Globus pallidus (tissue), 1 donor: ENCODE measurements around the gene MRPL34.

Source experiments
- DNase-seq: peaks from one replicate; pipeline ENCODE4 v3.0.0-alpha.2; 2015; ENCODE audit warnings: low spot score

MRPL34 gene

DNA sequence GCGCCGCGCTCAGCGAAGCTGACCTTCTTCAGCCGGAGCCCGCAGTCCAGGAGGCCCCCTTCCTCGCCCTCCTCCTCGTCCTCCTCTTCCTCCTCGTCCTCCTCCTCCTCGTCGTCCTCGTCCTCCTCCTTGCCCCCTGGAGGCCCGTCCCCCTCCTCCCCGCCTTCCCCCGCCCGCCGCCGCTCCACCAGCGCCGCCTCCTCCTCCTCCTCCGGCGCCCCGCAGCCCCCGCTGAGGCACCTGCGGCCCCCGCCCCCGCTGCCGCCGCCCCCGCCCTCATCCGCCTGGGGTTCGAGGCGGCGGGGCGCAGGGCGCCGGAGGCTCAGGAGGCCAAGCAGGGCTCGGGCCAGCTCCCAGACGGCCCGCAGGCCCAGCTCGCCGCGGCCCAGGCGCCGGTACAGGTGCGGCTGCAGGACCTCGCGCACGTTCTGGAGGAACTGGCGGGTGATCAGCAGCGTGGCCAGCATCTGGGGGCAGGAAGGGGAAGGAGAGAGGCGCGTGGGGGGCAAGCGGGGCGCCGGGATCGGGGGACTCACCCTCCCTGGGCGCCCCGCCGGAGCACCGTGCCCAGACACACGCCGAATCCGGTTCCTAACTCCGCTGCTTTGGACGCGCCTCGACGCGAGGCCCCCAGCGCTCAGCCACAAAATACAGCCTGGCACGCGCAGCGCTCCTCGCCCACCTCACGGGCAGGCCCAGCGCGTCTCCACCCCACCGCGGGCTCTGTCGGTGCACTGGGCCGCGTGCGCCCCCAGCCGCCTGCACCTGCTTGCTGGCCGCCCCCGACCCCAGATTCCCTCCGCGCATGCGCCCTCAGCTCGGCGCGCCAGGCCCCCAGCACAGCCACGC is 23.1 kb downstream of the MRPL34 start:
- no peak for DNase-seq

DNA sequence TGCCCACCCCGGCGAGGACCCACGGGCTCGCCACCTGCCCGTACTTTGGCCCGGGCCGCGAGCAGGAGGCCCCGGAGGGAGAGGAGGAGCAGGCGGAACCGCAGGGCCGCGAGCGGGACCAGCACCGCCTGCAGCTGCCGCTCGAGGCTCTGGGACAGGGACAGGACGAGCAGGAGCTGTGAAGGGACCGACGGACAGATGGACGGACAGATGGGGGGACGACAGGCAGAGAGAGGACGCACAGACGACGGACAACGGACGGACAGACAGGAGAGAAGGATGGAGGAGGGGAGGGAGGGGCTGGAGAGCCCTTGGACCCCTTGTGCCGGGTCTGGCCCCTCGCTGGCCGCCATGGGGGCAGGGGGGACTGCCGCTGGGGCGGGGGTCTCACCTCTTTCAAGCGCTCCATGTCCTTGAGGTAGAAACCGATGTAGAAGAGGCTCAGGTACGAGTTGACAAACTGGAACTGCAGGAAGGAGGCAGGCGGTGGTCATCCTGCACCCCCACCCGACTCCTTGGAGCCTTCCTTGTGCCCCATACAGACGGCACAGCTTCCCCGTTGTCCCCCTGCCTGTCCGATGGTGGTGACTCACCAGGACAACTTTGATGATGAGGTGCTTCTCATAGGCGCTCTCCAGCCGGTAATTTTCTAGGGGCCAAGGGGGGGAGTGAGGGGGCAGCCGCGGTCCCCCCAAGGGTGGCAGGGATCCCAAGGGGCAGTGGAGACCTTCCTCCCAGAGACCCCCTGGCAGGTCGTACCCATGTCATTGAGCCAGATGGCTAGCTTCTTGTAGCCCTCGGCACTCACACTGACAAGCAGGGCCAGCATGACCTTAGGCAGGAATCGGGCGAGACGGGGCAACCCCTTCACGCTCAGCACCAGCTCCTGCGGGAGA is 23.9 kb downstream of the MRPL34 start:
- DNase-seq: no peak

DNA sequence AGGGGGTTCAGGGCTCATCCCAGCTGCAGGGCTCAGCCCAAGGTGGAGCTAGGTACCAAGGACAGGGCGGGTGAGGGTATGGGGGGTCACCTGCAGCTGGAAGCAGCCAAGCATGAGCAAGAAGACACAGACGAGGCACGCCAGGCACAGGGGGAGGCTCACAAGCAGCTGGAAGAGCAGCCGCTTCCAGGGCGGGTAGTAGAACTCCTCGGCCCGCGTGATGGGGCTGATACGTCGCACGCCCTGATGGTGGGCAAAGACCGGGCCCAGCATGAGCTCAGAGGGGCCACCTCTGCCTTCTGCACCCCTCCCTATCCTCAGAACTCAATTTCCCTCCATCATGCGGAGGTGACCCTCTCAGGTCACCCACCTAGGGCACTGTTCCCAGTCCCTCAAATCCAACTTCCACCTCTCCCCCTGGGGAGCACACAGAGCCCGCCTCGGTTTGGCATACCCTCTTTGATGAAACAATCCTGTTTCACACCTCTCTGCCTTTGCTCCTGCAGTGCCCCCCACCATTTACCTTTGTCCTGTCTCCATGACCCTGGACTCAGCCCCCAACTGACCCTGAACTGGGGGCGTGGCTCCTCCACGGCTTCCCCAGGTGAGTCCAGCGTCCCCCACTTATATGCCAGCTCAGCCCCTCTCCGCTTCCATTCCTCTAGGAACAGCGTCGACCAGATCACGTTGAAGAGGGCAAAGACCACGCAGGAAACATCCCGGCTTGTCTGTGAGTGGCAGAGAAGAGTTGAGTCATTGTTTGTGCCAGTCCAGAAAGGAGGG is 24.8 kb downstream of the MRPL34 start:
- DNase-seq: no peak

DNA sequence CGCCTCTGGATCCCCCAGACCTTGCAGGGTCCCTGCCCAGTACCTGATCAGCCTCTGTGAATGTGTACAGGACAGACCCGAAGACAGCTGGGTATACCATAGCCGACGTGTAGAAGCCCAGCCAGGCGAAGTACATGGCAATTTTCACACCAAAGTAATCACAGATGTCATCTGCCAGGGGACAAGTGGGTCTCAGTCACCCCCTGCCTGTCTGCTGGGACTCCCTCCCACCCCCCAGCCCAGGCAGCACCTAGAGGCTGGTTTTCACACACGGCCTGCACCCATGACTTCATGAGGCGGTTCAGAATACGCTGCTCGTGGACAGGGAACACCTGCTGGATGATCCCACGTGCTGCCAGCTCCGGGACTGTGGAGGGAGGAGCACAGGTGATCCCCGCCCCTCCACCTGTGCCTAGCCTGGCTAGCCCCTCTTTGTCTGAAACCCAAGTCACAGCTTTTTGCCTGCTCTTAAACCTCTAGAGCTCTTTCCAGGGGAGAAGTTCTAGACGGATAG is 25.4 kb downstream of the MRPL34 start:
- no peak for DNase-seq

DNA sequence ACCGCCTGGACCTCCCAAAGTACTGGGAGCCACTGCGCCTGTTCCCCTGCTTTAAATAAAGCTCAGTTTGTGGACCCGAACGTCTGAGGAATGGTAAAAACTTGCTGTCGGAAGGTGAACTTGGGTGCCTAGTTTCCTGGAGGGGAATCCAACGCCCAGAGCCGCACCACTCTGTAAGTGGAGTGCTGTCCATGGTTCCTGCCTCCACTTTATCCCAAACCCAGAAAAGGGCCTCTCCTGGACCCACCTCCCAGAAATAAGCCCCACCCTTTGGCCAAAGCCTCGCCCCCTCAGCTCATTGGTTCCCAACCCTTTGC is 26.6 kb downstream of the MRPL34 start:
- DNase-seq: no peak

DNA sequence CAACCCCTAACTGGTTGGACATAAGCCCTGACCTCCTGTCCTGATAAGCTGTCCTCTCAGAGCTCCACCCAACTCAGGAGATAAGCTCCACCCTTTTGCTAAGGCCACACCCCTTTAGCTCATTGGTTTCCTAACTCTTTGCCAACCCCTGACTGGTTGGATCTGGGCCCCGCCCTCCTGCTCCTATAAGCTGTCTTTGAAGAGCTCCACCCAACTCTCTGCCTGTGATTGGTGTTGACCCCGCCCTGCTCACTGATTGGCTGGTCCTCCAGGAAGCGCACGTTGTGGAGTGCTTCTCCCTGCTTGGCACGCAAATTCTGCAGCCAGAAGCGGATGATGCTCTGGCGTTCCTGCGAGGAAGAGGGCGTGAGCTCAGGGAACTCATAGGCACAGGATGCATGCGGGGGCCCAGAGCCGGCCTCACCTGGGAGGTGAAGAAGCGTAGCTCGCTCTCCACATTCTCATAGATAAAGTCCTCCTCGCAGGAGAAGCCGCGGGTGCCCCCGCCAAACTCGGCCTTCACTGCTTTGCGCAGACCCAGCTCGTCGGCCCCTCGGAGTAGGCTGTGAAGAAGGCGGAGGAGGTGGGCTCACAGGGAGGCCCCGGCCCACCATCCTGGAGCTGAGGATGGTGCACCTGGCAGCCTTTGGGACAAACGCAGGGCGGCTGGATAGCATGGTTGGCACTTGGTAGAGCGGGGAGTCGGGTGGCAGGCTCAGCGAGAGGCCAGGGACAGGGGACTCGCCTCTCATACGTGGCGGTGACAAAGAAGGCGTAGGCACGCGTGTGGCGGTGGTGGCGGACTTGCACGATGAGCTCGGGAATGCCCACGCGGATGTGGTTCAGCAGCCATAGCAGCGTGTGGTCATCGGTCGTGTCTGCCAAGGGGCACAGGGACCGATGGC is 27.3 kb downstream of the MRPL34 start:
- no peak for DNase-seq

DNA sequence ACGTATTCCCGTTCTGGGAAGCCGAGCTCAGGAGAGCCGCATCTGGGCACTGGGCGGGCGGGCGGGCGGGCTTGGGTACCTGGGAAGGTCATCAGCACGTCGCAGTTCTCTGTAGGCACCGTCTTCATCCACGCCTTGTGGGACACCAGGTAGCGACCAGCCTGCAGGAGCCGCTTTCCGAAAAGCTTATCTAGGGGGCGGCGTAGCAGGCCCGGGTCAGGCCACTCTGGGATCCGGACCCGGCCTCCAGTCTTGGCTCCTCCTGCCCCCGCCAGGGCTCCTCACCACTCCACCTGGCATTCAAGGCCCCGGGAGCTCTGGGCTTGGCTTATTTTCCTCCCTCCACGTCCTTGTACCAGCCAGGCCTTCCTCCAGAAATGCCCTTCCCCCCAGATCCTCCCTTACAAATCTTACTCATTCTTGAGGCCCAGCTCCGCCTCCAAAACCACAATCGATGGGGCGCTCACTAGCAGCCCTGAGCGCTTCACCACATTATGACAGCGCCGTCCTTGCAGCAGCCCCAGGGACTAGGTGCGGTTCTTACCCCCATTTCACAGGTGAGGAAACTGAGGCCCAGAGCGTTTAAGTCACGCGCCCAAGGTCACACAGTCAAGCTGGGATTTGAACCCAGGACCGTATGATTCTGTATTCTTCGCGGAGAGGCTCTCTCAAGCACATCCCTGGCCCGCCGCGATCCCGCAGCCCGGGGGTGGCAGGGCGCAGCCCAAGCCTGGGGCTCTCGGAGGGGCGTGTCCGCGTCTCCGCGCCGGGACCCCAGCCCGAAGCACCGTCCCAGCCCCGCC is 28.1 kb downstream of the MRPL34 start:
- no peak for DNase-seq

DNA sequence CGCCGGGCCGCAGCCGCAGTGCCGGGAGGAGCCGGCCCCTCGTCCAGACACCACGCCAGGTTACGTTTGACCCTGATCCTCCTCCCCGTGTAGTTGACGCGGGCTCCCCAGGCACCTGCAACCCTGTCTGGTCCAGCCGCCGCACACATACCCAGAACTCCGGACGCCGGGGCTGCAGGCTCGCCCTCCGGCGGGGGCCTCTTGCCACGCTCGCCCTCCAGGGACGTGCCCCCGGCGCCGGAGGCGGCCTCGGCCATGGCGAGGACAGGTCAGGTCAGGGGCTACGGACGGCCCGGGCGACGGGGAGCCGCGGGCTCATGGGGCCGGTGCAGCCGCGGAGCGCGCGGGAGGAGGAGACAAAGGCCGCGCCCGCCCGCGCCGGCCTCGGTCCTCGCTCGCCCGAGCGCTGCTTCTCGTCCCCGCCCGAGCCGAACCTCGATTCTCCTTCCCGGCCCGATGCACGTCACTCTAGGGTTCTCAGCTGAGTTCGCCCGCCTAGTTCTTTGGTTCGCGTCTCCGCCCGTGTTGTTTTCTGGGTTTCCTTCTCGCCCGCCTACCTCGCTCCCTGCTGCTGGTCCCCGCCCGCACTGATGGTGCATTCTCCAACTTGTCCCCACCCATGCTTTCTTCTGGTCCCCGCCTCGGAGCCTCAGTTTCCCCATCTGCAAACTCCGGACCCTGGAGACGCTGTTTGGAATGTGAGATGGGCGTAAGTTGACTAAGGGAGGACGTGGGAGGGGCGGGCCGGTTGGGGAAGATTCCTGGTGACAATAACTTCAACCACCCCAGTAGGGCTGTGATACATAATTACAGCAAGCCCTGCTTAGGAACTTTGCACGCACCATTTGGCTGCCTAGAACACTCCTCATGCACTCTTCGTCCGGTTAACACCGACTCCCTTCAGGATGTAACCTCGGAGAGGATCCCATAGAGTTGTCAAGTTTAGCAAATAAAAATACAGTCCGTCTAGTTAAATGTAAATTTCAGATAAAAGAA is 29.0 kb downstream of the MRPL34 start, which contains the start of gene ANO8:
ANO8 (minus strand) TSS at position 442 of the 996 bp plus-strand sequence; CDS start at position 257, 185 bp downstream.
- peak; percentile 93 for DNase-seq

DNA sequence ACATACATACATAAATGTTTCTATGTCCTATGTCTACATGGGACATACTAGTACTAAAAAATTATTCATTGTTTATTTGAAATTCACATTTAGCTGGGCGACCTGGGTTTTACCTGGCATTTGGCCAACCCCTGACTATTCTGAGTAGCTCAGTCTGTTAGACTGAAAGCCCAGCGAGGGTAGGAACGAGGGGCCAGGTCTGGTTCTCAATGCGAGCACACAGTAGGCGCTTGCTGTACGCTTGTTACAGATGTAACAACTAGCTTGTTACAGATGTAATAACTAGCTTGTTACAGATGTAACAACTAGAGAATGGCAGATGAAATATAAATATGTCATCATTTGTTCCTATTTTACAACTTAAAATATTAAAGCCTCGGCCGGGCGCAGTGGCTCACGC is 29.9 kb downstream of the MRPL34 start:
- no peak for DNase-seq

DNA sequence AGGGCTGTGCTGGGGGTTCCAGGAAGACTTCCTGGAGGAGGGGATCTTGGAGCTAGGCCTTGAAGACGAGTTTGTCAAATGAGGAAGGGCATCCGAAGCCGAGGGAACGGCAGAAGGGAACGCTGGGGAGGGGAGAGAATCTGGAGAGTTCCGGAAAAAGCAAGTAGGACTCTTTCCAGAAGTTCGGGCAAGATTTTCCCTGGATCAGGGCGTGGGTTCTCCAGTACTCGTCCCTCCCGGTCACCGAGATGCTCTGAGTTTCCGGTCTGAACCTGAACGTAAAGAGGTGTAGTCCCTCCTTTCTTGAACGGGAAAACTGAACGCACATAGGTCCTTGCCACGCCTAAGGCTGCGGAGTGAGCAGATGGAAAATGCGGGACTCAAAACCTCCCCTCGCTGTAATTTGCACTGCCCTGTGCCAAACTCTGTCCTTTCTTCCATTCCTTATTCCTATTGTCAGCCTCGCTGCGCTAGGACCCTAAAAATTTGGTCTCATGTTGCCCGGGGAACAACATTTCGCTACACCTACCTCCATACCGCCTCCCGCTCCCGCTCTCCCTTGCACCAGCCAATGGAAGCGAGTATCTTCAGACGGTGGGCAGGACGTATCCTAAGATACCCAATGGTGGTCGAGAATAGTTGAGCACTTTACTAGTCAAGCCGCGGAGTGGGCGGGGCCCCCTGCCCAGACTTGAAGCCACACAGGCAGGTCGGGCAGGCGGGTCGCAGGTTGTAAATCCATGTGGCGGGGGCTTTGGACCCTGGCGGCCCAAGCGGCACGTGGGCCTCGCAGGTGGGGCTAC is 31.4 kb downstream of the MRPL34 start, which contains the start of gene GTPBP3:
GTPBP3 (plus strand) TSS at position 682 of the 803 bp plus-strand sequence; CDS start at position 741, 59 bp downstream.
- peak; percentile 98 for DNase-seq

DNA sequence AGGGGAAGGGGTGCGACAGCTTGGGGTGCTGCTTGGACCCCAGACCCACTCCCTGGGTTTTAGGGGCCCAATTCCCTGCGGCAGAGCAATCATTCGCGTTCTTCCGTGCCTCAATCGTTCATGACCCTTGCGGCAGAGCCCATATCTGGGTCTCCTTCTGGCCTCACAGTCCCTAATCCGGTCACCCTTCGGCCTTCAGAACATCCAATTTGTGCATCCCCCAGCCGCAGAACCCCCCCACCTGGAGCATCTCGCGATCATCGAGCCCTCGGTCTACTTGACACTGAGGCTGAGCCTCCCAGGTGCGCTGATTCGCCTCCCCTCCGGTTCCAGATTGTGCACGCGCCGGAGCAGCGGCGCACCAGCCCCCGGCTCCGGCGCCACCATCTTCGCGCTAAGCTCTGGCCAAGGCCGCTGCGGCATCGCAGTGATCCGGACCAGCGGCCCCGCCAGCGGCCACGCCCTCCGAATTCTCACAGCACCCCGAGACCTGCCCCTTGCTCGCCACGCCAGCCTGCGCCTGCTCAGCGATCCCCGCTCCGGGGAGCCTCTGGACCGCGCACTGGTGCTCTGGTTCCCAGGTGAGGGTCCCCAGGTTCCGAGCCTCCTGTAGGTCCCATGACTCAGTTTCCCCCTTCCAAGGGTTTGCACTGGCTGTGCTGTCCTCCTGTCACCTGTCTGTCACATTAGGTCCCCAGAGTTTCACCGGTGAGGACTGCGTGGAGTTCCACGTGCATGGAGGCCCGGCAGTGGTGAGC is 32.2 kb downstream of the MRPL34 start:
- DNase-seq: no peak

DNA sequence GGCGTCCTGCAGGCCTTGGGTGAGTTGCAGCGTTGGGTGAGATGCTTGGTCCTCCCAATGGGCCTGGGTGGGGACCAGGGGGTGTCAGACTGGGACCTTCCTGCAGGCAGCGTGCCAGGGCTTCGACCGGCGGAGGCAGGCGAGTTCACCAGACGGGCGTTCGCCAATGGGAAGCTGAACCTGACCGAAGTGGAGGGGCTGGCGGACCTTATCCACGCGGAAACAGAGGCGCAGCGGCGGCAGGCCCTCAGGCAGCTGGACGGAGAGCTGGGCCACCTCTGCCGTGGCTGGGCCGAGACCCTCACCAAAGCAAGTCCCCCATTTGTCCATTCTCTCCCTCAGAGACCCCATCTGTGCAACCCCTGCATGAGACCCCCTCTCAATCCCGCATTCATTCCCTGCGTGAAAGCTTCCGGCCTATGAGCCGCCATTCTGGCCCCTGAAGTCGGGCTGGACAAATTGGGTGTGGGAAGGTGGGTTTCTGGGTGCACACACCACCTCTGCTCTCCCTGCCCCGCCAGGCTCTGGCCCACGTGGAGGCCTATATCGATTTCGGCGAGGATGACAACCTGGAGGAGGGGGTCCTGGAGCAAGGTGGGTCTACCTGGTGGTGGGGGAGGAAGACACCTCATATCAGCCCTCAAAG is 32.9 kb downstream of the MRPL34 start:
- no peak for DNase-seq

DNA sequence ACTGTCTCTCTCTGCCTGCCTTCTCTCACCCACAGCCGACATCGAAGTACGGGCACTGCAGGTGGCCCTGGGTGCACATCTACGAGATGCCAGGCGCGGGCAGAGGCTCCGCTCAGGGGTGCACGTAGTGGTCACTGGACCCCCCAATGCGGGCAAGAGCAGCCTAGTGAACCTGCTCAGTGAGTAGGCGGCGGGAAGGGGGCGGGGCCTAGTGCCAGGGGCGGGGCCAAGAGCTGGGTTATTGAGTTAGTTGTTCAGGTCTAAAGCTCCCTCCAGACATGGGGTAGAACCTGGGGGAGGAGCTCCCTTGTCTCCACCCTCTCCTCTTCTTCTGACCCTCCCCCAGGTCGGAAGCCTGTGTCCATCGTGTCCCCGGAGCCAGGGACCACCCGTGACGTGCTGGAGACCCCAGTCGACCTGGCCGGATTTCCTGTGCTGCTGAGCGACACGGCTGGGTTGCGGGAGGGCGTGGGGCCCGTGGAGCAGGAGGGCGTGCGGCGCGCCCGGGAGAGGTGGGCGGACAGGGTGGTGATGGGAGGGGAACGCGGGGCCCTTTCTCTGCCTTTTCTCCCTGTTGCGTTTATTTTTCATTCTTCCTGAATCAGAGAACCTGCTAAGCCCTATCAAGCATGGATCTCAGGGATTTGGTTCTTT is 33.5 kb downstream of the MRPL34 start:
- no peak for DNase-seq

DNA sequence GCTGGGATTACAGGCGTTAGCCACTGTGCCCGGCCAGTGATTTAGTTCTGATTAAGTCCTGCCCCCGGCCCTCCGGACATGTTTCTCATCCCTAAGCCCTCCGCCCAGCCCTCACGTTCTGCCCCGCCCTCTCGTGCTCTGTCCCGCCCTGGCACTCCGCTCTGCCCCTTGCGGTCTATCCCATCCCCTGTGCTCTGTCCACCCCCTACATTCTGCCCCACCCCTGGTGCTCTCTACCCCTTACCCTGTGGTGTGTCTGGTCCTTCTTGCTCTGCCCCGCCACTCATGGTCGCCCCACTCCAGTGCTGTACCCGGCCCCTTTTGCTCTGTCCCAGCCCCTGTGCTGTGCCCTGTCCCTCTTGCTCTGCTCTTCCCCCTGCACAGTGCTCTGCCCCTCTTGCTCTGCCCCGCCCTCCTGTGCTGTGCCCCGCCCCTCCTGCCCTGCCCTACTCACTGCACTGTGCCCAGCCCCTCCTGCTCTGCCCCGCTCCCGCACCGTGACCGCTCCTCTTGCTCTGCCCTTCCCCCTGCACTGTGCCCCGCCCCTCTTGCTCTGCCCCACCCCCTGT is 34.7 kb downstream of the MRPL34 start:
- no peak for DNase-seq

DNA sequence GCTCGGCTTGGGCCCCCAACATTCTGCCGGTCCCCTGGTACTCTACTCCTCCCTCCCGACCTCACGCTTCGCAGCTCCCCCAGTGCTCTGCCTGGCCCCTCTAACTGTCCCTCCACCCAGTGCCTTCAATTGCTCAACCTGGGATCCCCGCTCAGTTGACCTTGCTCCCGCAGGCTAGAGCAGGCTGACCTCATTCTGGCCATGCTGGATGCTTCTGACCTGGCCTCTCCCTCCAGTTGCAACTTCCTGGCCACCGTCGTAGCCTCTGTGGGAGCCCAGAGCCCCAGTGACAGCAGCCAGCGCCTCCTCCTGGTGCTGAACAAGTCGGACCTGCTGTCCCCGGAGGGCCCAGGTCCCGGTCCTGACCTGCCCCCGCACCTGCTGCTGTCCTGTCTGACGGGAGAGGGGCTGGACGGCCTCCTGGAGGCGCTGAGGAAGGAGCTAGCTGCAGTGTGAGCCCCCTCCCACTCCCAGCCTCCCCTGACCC is 35.2 kb downstream of the MRPL34 start:
- DNase-seq: no peak

DNA sequence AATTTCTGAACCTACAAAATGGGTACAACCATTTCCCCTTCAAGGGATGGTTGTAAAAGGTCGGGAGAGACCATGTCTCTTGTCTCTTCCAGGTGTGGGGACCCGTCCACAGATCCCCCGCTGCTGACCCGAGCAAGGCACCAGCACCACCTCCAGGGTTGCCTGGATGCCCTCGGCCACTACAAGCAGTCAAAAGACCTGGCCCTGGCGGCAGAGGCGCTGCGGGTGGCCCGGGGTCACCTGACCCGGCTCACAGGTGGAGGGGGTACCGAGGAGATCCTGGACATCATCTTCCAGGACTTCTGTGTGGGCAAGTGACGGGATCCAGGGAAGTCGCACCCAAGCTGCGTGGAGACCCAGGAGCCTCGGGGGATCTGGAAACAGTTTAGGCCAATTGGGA is 35.7 kb downstream of the MRPL34 start:
- DNase-seq: no peak
